Activated CD4-positive, alpha-beta T cell treated with anti-CD3 and anti-CD28 coated beads for 1 hour (primary cell): Measurements from ENCODE around the gene SREBF2.
A peak's percentile ranks its signal among the peaks of the same experiment; 100 is the strongest.

Experiments
- DNase-seq: peaks from one replicate; pipeline ENCODE4 v3.0.0-alpha.2; 2020

SREBF2 gene

DNA sequence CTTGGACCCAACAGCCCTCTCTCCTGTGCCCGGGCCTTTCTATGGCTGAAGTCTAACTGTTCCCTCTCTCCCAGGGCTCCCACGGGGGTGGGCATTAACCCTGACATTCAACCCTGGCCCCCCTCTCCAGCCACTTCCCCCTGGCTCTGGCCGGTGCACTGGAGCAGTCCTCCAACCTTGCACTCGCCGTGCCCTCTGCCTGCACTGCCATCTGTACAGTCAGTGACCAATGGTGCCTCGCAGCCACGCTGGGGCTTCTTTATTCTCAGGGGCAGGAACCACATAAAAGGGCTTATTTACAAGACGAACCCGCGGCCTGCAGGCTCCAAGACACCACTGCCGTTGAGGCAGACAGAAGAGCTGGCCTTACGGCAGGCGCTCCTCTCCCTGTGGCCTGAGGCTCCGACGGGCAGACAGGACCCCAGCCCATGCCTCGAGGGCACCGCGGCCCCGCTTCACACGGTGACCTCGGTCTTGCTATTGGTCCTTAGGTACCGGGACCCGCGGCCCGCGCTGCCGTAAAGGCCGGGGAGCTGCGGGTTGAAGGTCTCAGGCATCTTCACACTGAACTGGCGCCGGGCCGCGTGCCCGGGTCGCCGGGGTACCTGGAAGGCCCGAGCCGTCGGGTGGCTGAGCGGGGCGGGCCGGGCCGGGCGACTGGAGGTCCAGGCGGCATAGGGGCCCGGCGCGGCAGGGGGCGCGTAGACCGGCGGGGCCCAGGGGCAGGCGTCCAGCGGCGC lies 76.6 kb downstream of the SREBF2 start:
- DNase-seq = no peak

DNA sequence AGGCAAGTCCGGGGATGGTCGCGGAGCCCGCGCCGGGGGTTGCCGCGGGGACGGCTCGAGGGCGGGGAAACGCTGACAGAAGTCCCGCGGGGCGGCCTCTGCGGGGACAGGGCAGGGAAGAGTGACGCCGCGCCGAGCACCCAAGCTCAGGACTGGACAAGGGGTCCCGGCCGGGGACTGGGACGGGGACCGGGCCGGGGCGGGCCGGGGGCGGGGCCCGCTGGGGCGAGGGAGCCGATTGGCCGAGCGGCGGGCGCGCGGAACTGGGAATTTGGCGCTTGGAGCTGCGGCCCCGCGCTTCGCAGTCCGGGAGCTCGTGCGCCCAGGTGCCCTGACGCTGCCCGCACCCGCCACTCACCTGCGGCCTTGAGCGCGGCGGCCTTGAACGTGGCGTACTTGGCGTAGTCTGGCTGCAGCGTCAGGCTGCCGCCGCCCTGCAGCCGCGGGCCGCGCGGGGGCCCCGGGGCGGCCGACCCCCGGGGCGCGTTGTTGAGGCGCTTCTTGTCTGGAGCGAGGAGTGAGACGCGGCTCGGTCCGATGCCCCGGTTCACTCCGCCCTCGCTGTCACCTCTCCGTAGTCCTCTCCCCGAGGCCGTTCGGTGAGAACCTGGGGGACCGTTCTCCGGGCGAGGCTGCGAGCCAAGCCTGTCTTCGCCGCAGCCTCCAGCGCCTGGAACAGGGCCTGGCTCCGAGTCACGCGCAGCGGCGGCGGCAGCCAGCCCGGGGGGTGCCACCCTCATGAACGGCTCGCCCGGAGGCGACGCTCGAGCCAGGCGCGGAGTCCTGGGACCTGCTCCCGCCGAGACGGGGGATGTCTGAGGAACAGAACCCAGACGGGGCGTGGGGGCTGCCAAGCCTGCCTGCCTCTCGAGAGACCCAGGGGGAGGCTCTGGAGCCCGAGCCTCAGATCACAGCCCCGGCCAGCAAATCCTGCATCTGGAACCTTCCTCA lies 77.4 kb downstream of the SREBF2 start:
- DNase-seq = no peak

DNA sequence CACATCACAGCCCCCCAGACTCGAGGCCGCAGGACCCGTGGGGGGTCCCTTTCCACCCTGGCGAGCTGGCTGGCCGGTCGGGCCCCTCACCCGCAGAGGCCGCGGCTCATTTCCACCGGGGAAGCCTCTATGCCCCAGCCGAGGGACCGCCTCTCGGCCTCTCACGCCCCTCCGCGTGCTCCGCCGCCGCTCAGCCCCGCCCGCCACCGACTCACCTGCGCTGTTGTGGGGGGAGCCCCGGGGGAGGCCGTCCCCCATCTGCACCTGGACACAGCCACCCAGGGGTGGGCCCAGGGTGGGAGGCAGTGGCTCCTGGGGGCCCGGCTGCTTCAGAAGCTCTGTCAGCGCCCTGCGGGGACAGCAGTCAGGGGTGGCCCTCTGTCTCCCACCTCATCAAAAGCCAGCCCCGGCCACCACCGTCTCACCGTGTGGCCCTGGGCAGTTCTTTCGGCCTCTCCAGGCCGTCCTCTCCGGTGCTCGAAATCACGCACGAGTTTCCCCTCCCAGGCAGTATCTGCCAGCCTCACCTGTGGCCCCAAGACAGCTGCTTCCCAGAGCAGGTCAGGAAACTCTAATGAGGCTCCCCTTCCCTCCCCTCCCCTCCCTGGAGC lies 78.2 kb downstream of the SREBF2 start:
- DNase-seq = no peak

DNA sequence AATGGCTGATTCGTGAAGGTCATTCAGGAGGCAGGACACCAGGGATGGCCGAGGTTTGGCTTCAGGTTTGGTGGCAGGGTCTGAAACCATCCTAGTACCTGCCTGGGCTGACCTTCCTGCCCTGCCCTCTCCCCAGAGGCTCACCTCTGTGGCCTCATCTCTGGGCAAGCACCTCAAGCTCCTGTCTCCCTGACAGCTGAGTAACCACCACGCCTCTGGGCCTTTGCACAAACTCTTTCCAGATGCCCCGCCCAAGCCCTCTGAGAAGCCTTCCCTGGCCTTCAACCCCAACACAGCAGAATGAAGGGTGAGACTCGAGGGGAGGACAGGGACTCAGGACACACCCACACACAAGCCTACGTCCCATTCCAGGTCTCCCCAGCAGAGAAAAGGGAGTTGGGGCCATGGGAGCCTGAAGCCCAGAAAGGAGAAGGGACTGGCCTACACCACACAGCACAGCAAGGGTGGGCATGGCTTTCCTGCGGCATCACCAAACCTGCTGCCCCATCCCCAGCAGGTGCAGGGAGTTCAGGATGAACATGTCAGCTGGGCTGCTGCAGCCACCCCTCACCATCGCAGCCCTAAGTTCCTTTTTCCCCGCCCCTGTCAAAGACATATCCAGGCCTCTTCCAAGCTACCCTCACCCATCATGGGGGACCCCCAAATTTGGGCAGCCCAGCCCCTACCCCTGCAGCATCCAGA lies 79.6 kb downstream of the SREBF2 start:
- no peak for DNase-seq

DNA sequence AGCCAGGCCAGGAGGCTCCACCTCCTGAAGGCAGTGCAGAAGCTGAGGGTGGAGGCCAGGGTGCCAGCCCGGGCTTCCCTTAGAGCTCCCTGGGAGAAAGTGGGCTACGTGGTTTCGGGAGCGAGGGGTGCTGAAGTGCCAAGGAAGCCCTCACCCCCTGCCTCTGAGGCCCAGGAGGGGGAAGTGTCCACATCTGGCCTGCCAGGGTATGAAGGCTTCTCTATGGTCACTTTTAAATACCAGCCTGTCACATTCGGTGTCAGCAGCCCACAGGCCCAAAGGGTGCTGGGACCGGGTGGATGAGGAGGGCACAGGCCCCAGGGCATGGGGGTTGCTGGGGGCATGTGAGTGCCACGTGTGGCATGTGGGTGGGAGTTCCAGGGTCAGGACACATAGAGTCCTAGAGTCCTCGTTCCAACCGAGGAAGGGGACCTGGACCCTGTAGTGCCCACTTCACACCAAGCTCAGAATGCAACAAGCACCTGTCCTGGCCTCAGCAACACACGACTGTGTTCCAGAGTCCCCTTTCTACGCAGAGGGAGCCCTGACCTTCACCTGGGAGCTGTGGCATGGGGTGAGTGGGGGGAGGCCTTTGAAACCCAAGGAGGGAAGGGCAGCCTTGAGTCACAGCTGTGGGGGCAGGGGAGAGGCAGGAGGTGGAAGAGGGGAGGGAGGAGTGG lies 80.3 kb downstream of the SREBF2 start:
- no peak for DNase-seq

DNA sequence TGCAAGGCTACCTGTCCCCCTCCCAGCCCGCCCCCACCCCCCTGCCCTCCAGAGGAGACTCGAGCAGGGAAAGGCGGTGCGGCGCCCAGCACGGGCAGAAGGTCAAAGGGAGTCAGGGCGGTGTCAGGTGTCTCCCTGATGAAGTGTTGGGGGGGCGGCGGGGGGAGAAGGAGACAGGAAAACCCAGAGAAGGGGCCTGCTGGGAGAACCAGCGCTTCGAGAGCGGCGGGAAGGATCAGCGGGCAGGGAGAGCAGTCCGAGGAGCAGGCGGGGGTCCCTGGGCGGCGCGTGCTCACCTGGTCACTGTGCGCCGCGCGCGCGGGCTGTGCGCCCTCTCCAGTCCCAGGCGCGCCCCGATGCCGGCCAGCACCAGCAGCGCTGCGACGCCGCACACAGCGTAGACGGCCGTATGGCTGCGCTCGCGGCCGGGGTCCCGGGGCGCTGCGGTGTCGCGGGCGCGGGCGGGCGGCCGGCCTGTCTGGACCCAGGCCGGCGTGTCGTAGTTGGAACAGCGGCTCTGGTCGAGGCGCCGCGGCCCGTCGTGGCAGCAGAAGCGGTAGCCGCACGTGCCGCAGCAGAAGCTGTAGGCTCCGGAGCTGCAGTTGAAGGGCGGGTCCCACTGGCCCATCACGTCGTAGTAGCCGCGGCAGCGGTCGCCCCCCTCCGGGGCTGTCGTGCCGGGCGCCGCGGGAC lies 81.1 kb downstream of the SREBF2 start:
- no peak for DNase-seq

DNA sequence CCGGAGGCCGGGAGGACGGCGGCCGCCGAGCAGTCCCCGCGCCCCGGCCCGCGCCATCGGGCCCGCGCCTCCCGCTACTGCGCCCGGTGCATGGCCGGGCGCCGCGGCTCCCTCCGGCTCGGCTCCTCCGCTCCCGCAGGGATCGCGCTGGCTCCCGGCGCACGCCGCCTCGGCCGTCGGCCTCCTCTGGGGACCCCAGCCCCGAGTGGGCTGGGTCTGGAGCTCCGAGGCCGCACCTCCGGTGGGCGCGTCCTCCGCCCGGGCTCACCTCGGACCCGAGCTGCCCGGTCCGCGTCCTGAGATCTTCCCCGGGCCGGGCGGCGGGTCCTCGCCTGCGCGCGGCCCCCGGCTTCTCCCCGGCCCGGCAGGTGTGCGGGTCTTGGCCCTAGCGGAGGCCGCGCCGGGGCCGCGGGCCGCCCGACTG lies 81.7 kb downstream of the SREBF2 start:
- no peak for DNase-seq

DNA sequence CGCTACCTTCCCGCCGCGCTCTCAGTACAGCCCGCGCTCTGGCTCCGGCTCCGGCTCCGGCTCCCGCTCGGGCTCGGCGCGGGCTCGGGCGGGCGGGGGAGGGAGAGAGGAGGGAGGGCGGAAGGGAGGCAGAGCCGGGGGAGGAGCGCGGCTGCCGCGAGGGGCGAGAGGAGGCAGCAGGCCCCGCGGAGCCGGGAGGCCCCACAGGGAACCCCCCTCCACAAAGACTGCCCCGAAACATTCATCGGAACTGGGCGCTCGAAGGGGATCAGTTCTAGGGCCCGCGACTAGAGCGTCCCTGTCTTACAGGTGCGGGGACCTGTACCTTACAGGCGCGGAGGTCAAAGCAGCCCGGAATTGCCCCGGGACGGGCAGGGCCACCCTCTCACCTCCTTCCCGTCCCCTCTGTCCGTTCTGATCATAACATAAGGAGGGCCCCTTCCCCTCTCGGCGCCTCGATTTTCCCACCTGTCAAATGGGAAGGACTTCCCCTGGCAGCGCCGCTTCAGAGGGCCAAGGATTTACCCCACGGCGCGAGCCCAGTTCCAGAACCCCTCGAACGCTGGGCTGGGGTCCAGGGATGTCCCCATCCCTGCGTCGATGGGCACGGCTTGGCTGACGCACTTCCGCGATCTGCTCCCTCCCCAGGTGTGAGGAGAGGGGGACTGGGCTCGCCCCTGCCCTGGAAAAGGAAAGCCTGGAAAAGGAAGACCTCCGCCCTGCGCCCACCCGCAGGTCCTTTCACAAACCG lies 82.3 kb downstream of the SREBF2 start, which contains the start of gene SHISA8:
Gene SHISA8 (minus strand): TSS at position 40 of the 751 bp plus-strand sequence. CDS start 407 bp downstream, outside the sequence.
- DNase-seq = peak; percentile 37

DNA sequence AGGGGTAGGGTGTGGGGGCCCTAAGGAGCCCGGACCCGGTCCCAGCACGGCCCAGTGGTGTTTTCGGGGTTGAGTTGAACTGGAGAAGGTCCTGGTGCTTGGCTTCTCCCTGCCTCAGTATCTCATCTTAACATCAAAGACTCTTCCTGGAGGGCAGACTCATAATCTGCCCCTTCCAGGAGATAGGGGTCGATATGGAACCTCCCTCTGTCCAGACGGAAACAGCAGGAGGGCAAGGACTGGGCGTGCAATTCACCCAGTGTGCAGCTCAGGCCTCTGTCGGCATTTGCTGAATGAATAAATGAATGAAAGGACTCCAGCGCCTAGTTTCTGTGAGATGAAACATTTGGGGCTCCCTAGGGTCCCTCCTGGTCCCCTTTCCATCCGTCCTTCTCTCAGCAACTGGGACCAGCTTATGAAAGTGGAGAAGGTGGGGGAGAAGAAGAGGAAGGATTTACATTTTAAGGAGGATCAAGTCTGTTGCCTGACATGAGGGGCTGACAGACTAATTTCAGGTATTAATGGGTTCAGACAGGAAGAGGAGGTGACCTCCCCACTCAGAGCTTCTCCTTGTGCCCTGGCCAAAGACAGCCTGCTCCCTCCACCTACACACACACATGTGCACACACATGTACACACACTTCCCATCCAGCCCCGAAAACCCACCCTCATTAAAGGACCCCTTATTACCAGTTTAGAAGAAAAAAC lies 83.0 kb downstream of the SREBF2 start:
- no peak for DNase-seq

DNA sequence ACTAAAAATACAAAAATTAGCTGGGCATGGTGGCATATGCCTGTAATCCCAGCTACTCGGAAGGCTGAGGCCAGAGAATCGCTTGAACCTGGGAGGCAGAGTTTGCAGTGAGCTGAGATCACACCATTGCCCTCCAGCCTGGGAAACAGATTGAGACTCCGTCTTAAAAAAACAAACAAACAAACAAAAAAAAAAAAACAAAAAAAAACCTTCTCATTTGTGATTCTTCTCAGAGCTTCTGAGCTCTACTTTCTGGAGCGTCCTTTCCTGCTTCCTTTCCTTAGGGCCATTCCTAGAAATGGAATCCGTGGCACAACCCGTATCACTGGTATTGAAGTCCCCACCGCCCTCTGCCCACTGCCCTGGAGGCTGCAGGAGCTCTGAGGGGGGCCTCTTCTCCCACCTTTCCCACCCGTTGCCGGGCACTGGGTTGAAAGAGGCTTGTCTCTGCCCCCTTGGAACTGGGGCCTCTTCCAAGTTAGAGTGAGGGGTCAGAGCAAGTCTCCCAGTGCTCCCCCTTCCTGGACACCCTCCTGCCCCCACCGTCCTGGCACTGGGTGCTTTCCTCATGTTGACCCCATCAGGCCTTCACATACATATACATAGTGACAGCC lies 83.9 kb downstream of the SREBF2 start:
- DNase-seq = no peak

DNA sequence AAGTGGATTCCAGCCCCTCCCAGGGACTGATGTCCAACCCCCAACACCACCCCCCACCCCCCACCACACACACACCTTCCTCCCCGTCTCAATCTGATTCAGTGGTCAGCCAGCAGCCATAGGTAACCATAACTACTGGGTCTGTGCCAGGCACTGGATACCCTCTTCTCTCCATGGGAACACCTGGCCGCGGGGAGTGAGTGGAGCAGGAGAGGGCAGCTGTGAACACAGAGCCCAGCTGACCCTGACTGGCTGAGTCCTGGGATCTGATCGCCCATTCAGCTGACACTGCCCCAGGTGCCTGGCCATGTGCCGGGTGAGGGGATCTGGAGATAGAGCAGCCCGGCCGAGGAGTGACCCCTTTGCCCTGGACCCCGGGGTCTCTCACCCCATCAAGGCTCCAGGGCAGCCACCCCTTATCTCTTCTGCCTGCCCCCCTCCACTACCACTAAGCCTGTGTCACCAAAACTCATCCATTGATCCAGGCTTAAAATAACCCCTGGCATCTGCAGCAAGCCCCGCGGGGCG lies 84.5 kb downstream of the SREBF2 start:
- no peak for DNase-seq

DNA sequence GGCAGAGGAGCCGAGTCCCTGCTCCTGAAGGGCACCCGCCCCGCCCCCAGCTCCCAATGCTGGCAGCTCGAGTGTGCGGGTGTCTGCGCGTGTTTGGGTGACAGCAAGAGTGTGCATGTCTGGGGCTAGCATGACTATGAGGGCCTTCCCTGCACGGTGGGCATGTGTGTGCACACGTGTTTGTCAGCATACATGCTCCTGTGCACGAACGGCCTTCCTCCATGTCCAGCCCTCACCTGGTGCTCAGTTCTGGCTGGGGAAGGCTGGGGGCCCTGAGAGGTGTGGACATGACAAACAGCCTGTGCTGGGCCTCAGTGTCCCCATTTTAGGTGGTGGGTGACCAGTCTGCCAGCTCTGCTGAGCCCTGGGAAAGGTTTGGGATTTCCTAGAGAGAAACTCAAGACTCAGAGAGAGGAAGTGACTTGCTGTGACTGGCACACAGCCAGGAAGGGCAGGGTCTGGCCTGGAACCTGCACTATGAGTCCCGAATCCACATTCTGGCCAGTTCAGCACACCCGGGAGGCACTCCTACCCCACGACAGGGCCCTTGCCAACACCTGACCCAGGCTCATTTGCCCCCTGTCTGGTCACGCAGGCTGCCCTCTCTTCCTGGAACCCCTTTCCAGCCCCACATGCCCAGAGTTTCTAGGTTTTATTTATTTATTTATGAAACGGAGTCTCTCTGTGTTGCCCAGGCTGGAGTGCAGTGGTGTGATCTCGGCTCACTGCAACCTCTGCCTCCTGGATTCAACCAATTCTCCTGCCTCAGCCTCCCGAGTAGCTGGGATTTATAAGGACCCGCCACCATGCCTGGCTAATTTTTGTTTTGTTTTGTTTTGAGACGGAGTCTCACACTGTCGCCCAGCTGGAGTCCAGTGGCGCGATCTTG lies 85.2 kb downstream of the SREBF2 start:
- DNase-seq = no peak

DNA sequence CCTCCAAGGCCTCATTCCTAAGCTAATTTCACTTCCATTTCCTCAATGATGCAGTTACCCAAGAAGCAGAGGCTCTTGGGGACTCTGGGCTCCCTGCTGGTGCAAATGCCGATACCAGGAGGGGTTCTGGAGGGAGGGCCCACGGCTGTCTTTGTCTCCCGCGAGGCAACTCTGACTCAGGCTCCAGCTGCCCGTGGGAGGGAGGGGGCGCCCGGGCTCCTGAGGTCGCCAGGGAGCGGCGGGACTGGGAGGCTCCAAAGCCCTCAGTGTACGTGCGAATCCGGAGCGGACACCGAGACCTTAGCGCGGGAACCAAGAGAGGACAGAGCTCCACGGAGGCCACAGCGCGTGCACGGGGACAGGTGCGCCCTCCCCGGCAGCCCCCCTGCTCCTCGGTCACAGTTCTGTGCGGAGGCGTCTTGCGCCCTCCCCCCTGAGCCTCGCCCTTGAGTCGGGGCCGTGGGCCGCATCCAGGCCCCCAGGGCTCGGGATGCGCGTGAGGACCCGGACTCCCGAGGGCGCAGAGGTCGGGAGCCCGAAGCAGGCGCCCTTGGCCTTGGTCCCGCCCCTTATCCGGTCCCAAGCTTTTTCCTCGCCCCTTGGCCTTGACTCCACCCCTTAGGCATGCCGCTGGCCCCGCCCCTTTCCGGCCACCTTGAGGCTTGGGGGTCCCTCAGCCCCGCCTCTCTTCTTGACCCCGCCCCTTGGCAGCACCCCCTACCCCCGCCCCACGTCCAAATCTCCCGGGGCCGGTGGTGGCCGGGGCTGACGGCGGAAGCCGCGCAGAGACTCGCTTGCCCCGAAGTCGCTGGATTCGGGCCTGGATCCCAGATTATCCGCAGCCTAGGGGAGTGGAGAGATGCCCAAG lies 86.7 kb downstream of the SREBF2 start:
- peak; percentile 22 for DNase-seq

DNA sequence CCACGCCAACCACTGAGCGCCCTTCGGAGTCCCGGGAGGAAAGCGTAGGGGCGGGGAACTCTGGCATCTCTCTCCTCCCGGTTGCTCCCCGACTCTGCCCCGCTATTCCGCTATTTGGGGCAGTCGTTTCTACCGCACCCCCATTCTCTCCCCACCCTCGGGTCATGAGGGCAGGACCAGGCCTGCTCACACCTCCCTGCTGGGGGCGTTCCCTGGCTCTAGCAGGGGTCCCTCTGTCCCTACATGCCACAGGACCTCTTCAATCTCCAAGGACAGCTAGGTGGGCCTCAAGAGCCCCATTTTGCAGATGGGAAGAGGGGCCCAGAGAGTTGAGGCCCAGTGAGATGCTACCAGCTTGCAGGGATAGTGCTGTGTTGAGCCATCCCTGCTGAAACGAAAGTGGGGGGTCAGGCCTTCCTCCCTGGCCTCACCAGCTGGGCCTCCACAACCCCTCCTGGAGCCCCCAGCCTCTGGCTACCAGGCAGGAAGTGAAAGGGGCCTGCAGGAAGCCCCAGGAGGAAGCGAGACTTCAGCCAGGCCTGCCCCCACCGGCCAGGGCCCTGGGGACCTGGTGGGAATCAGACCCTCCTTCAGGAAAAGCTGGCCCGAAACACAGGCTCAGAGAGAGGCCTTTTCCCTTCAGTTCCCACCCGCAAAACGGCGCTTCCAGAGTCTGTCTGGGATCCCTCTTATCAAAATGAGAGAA lies 87.5 kb downstream of the SREBF2 start:
- DNase-seq = no peak

DNA sequence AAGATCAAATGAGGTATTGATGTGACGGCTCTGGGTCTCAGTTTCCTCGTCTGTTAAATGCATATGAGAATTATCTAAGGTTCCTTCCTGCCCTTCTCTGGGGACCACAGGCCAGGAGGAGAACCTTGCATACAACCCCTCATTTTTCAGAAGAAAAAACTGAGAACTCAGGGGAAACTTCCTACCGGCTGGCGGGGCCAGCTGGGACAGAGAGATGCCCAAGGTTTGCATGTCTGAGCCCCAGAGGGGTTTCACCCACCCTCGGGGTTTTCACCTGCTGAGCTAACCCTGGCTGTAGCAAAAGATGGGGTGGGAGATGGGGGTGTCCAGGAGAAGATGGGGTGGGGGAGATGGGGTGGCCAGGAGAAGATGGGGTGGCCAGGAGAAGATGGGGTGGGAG lies 89.4 kb downstream of the SREBF2 start:
- no peak for DNase-seq

DNA sequence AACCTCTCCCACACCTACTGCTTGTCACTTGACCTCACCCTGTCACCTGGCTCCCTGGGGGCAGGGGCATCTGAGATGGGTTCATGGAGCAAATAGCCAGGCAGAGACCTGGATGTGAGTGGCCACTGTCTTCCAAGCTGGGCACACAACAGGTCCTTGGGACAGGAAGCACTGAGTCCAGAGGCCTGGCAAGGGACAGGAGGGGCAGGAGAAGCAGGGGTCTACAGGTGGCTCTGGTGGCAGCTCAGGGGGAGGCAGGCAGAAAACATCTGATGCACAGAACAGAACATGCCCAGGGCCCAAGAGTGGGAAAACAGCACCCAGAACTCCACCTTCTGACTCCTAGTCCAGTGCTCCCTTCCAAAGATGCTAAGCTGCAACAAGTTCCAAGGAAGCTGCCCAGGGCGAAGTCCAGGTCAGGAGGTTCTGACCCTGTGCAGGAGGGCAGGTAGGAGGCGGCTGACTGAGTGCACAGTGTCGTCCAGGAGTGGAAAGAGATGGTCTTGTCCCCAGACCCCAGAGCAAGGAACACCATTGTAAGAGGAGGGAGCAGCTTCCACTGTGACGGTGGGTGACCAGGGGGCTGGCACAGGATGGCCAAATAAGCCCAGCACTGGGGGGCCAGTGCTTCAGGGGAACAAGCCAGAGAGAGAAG lies 90.2 kb downstream of the SREBF2 start:
- DNase-seq = no peak
